Osteoblast (primary cell): ENCODE measurements around the gene TMEM45A. TPM values are rescaled to one million over a fixed set of nuclear protein-coding genes. Genes with fewer than 3 reads are reported as not detected.

Experiments used
- DNase-seq: peaks from one replicate; pipeline ENCODE4 v3.0.0; 2011; ENCODE audit warnings: low spot score, mixed read lengths; ENCODE audit not compliant: insufficient read length; ENCODE audit errors: missing footprints
- H2AFZ ChIP-seq: 2 replicates; pipeline ENCODE4 v1.6.0; 2011; ENCODE audit warnings: mild to moderate bottlenecking, low read length
- H3K27ac ChIP-seq: 2 replicates; pipeline ENCODE4 v1.5.1; 2011; ENCODE audit warnings: mild to moderate bottlenecking, low read depth, low read length, moderate library complexity
- H3K27me3 ChIP-seq: 2 replicates; pipeline ENCODE4 v1.6.0; 2012; ENCODE audit warnings: mild to moderate bottlenecking, control low read depth, inconsistent platforms, low read length, moderate library complexity; ENCODE audit not compliant: insufficient read depth
- H3K36me3 ChIP-seq: 2 replicates; pipeline ENCODE4 v1.5.1; 2011; ENCODE audit warnings: mild to moderate bottlenecking, low read length, control low read depth, moderate library complexity; ENCODE audit not compliant: insufficient read depth
- H3K4me1 ChIP-seq: 2 replicates; pipeline ENCODE4 v1.5.1; 2011; ENCODE audit warnings: mild to moderate bottlenecking, low read length, control low read depth, moderate library complexity; ENCODE audit not compliant: insufficient read depth
- H3K4me2 ChIP-seq: 2 replicates; pipeline ENCODE4 v1.6.0; 2011; ENCODE audit warnings: mild to moderate bottlenecking, low read length; ENCODE audit not compliant: insufficient read depth
- H3K4me3 ChIP-seq: fragments of 200-600 bp; sonication (generic); 3 replicates; pipeline ENCODE4 v1.5.1; 2012; ENCODE audit warnings: mild to moderate bottlenecking, low read length, inconsistent platforms; ENCODE audit not compliant: insufficient read depth
- H3K79me2 ChIP-seq: 2 replicates; pipeline ENCODE4 v1.6.0; 2012; ENCODE audit warnings: mild to moderate bottlenecking, low read length, control low read depth, inconsistent platforms; ENCODE audit not compliant: insufficient read depth
- H3K9me3 ChIP-seq: 2 replicates; pipeline ENCODE4 v1.5.1; 2011; ENCODE audit warnings: low read depth, low read length, control low read depth
- H4K20me1 ChIP-seq: 2 replicates; pipeline ENCODE4 v1.6.0; 2012; ENCODE audit warnings: mild to moderate bottlenecking, low read length, control low read depth; ENCODE audit not compliant: insufficient read depth
- CTCF ChIP-seq: IDR thresholded peaks from 2 replicates; pipeline ENCODE4 v1.5.1; 2011; ENCODE audit warnings: mild to moderate bottlenecking, low read depth, low read length, moderate library complexity; ENCODE audit errors: extremely low read depth
- total RNA-seq: library from RNA; depleted of rRNA; stranded (reverse); fragments of >200 nt; gene quantifications from 2 replicates; pipeline ENCODE4 v1.2.3, GENCODE V29; 2012

The TMEM45A gene
- total RNA-seq, 1 donor = 35.5 TPM

GRCh38 chr3:100545371-100545770, 53.0 kb downstream of the TMEM45A start:
- Histone ChIP-seq H3K4me2 (no peak overlapping the region), H3K79me2 (no peaks in the 10 kb centered on the region), H4K20me1 (no peaks in the 10 kb centered on the region), H3K4me1 (no peaks in the 10 kb centered on the region), H2AFZ (no peak overlapping the region), H3K36me3 (no peaks in the 10 kb centered on the region), H3K27me3 (no peaks in the 10 kb centered on the region), H3K4me3 (no peak overlapping the region), H3K27ac (no peak overlapping the region), H3K9me3 (no peaks in the 10 kb centered on the region)
- no peak for DNase-seq
- TF ChIP-seq CTCF = no peak

DNA sequence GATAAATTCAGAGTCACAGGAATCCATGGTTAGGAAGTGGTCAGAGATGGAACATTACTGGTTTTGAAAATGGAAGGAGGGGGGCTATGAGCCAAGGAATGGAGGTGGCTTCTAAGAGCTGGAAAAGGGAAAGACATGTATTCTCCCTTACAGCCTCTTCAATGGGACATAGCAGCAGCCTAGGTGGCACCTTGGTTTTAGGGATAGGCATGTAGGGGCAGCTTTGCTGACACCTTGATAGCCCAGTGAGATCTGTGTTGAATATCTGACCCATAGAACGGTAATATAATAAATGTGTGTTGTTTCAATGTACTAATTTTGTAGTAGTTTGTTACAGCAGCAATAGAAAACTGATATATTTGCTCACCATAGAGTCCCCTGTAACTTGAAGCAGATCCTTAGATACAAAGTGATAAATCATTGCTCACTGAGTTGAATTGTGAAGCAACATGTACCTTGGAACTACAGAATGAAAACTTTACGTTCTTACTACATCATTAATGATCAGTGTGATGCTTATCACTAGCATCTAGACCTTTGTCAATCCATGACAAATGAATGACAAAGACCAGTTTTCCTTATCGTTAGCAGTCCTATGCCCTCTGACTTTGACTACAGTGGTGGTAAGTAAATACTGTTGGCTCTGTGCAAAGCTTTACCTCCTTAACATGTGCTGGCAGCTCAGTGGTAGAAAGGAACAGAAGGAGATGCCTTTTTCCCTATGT, 53.8 kb downstream of the TMEM45A start:
- Histone ChIP-seq H3K27ac (no peak overlapping the region), H3K9me3 (no peaks in the 10 kb centered on the region)
- no peak for TF ChIP-seq CTCF

DNA sequence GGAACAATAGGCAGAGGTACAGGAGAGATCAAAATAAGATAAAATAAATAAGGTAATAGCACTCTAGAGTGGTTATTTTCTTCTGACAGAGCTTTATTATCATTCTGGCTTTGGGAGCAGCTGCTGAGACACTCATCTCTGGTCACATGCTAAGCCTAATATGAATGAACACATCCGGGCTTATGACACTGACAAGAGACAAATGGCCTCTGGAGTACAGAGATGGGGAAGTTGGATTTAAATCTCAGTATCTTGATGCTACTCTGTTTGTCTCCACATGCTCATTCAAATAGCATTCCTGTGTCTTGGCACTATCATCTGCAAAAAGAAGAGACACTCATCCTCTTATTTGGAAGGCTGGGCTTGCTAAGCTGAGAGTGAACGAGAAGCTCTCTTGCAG, 55.6 kb downstream of the TMEM45A start:
- no peak overlapping the region for H3K4me2 ChIP-seq
- no peak for TF ChIP-seq CTCF
- H3K4me1 ChIP-seq = no peaks in the 10 kb centered on the region
- no peaks in the 10 kb centered on the region for H3K79me2 ChIP-seq
- H3K36me3 ChIP-seq = no peaks in the 10 kb centered on the region
- no peaks in the 10 kb centered on the region for H3K27me3 ChIP-seq
- H2AFZ ChIP-seq = no peak overlapping the region
- no peaks in the 10 kb centered on the region for H3K9me3 ChIP-seq
- no peak overlapping the region for H3K4me3 ChIP-seq
- DNase-seq = no peak
- H3K27ac ChIP-seq = no peak overlapping the region
- no peaks in the 10 kb centered on the region for H4K20me1 ChIP-seq

More for the DNA sequence above, 53.8 kb downstream of the TMEM45A start:
- no peak for DNase-seq
- no peak overlapping the region for H2AFZ ChIP-seq
- no peaks in the 10 kb centered on the region for H3K79me2 ChIP-seq
- H3K4me1 ChIP-seq = no peaks in the 10 kb centered on the region
- H3K4me2 ChIP-seq = no peak overlapping the region
- no peaks in the 10 kb centered on the region for H4K20me1 ChIP-seq
- no peaks in the 10 kb centered on the region for H3K36me3 ChIP-seq
- H3K4me3 ChIP-seq = no peak overlapping the region
- H3K27me3 ChIP-seq = no peaks in the 10 kb centered on the region

- Histone ChIP-seq H3K4me2 (no peak overlapping the region), H3K36me3 (no peaks in the 10 kb centered on the region), H3K9me3 (no peaks in the 10 kb centered on the region), H3K4me3 (no peak overlapping the region), H3K4me1 (peaks cover 11% of the 10 kb centered on the region), H3K27me3 (no peaks in the 10 kb centered on the region), H2AFZ (no peak overlapping the region), H3K27ac (no peak overlapping the region), H3K79me2 (no peaks in the 10 kb centered on the region), H4K20me1 (no peaks in the 10 kb centered on the region)
- TF ChIP-seq CTCF = no peak
- no peak for DNase-seq
Measured at GRCh38 chr3:100553618-100554372, 61.4 kb downstream of the TMEM45A start.
